OCI-LY7 (cell line): ENCODE data around the gene SPDYE2B. TPM values are rescaled to one million over a fixed set of nuclear protein-coding genes. Genes with fewer than 3 reads are reported as not detected.
"Not testable (repeated sequence)": the region's sequence is repeated elsewhere in the genome, so short reads cannot be mapped to it uniquely, and the experiment has no call there.

Experiments used
- BruUV-seq: library from RNA; stranded (reverse); fragments of 400-500 nt; replicated peaks from 2 replicates; lab custom pipeline; 2021; lab: Mats Ljungman, UMichigan
- CTCF ChIA-PET: fragments of 300-600 bp; sonication (Branson Sonifier 250); formaldehyde crosslinking; loops from one replicate; lab custom pipeline; 2022; ENCODE audit warnings: antibody characterized with exemption; ENCODE audit not compliant: unreplicated experiment; lab: Charles Lee
- POLR2A ChIA-PET: fragments of 300-600 bp; sonication (Branson Sonifier 250); formaldehyde crosslinking; loops from one replicate; lab custom pipeline; 2022; ENCODE audit warnings: antibody characterized with exemption; lab: Charles Lee
- DNase-seq: peaks from one replicate; pipeline ENCODE4 v3.0.0-alpha.2; 2015; ENCODE audit warnings: low spot score
- H2AFZ ChIP-seq: fragments of 200-600 bp; sonication (generic), shearing (Covaris generic); 2 replicates; pipeline ENCODE4 v1.6.1; 2014; ENCODE audit warnings: mild to moderate bottlenecking, antibody characterized with exemption, low read length, moderate library complexity
- H3K27ac ChIP-seq: fragments of 200-600 bp; sonication (generic); 2 replicates; pipeline ENCODE4 v1.5.1; 2014; ENCODE audit warnings: mixed run types, low read depth, mild to moderate bottlenecking, moderate library complexity, low read length, inconsistent platforms; ENCODE audit not compliant: poor library complexity, severe bottlenecking
- H3K36me3 ChIP-seq: fragments of 200-600 bp; sonication (generic); 2 replicates; pipeline ENCODE4 v1.6.1; 2014; ENCODE audit warnings: mild to moderate bottlenecking, antibody characterized with exemption, low read length, moderate library complexity, mixed read lengths; ENCODE audit not compliant: insufficient read depth
- H3K4me1 ChIP-seq: fragments of 200-600 bp; sonication (generic); 2 replicates; pipeline ENCODE4 v1.5.1; 2014; ENCODE audit warnings: mild to moderate bottlenecking, low read length; ENCODE audit not compliant: insufficient read depth, poor library complexity, severe bottlenecking
- H3K4me2 ChIP-seq: fragments of 200-600 bp; sonication (generic); 2 replicates; pipeline ENCODE4 v1.6.1; 2014; ENCODE audit warnings: mild to moderate bottlenecking, low read length
- H3K4me3 ChIP-seq: fragments of 200-600 bp; sonication (generic); 2 replicates; pipeline ENCODE4 v1.5.1; 2014; ENCODE audit warnings: mild to moderate bottlenecking, low read depth, low read length; ENCODE audit not compliant: poor library complexity, severe bottlenecking
- H3K79me2 ChIP-seq: fragments of 200-600 bp; sonication (generic); 2 replicates; pipeline ENCODE4 v1.6.1; 2016; ENCODE audit warnings: low read depth, mild to moderate bottlenecking, low read length, moderate library complexity, mixed read lengths; ENCODE audit not compliant: insufficient read depth
- H3K9me2 ChIP-seq: fragments of 200-600 bp; sonication (generic); 2 replicates; pipeline ENCODE4 v1.6.1; 2016; ENCODE audit warnings: mild to moderate bottlenecking, low read length, mixed read lengths; ENCODE audit not compliant: insufficient read depth
- H3K9me3 ChIP-seq: fragments of 200-600 bp; sonication (generic); 2 replicates; pipeline ENCODE4 v1.6.1; 2014; ENCODE audit warnings: mild to moderate bottlenecking, mixed run types, low read length, mixed read lengths
- H4K20me1 ChIP-seq: fragments of 200-600 bp; sonication (generic); 2 replicates; pipeline ENCODE4 v1.6.1; 2014; ENCODE audit warnings: mild to moderate bottlenecking, antibody characterized with exemption, low read length, moderate library complexity, mixed read lengths; ENCODE audit not compliant: insufficient read depth
- intact Hi-C: fragments of 100-400 bp; cut with micrococcal nuclease; formaldehyde crosslinking; loops from one replicate; pipeline ENCODE4 v1.10.0; 2022; ENCODE audit not compliant: unreplicated experiment
- total RNA-seq, 2 experiments: library from RNA; depleted of rRNA in 1 of 2; stranded (reverse); fragments of >200 nt in 1 of 2; shearing (Covaris generic) in 1 of 2; gene quantifications; 2 replicates each; pipeline ENCODE4 v1.2.3, GENCODE V29; 2014 to 2022

The SPDYE2B gene
- total RNA-seq, 2 experiments from 2014 or later, result not detected

GRCh38 chr7:102611013-102611674 lies 39.0 kb upstream of the SPDYE2B start:
- H3K36me3 ChIP-seq, H2AFZ ChIP-seq, DNase-seq, H3K9me2 ChIP-seq, BruUV-seq, intact Hi-C loops, CTCF ChIA-PET, H3K79me2 ChIP-seq, H3K4me1 ChIP-seq, H3K9me3 ChIP-seq, H3K4me2 ChIP-seq, POLR2A ChIA-PET, H3K27ac ChIP-seq, H3K4me3 ChIP-seq, H4K20me1 ChIP-seq: not testable (repeated sequence)

- H4K20me1 ChIP-seq, H3K9me3 ChIP-seq, POLR2A ChIA-PET, BruUV-seq, CTCF ChIA-PET, H3K79me2 ChIP-seq, H3K36me3 ChIP-seq, H3K4me3 ChIP-seq, H3K4me1 ChIP-seq, H3K9me2 ChIP-seq, DNase-seq, intact Hi-C loops, H2AFZ ChIP-seq, H3K27ac ChIP-seq: not testable (repeated sequence)
- peak overlapping the region; percentile 39; the same call in 1 of the 2 replicates for H3K4me2 ChIP-seq
These were observed 38.3 kb upstream of the SPDYE2B start for GRCh38 chr7:102611675-102612325.

DNA sequence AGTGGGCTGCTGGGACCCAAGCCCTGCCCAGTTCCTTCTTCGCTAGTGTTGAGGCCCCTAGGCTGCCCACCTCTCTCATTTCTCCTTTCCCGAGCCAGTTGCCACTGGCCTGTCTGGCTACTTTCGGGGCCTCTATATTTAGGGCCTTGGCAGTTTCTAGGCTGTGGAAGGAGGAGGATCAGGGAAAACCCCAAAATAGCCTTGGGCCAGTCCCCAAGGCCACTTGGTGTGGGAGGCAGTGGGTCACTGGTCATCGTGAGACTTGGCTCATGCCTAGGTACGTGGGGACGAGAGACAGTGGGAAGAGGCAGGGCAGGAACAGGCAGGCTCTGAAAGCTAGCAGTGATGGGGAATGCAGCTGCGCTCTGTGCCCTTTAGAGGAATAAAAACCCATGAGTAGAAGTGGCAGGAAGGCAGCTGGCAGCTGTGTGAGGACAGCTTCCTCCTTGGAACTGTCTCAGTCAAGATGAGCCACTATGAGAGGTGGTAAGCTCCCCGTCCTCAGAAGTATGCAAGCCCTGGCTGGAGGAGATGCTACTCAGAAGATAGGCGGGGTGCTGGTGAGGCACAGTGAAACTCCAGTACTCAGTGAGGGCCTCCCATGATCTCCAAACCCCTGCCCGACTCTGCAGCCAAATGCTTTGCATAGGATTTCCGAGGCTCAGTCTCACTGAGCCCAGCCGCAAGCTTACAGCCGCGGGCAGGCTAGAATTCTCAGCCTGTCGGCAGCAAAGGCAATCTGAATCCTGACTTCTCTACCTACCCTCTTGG lies 36.4 kb upstream of the SPDYE2B start:
- BruUV-seq, H3K9me2 ChIP-seq, H3K36me3 ChIP-seq, intact Hi-C loops, H3K79me2 ChIP-seq, H2AFZ ChIP-seq, H3K4me1 ChIP-seq, CTCF ChIA-PET, H3K9me3 ChIP-seq, H4K20me1 ChIP-seq, DNase-seq, POLR2A ChIA-PET, H3K4me3 ChIP-seq: not testable (repeated sequence)
- Histone ChIP-seq H3K27ac (peak overlapping the region; percentile 67), H3K4me2 (peak overlapping the region; percentile 48; the same call in 1 of the 2 replicates)

GRCh38 chr7:102614346-102614697 lies 35.8 kb upstream of the SPDYE2B start:
- H4K20me1 ChIP-seq, H3K9me3 ChIP-seq, H3K79me2 ChIP-seq, H3K4me1 ChIP-seq, CTCF ChIA-PET, H3K36me3 ChIP-seq, H3K4me2 ChIP-seq, intact Hi-C loops, DNase-seq, BruUV-seq, POLR2A ChIA-PET, H3K4me3 ChIP-seq, H3K9me2 ChIP-seq, H2AFZ ChIP-seq, H3K27ac ChIP-seq: not testable (repeated sequence)

- BruUV-seq, intact Hi-C loops, H3K4me2 ChIP-seq, H3K36me3 ChIP-seq, H3K79me2 ChIP-seq, H4K20me1 ChIP-seq, H3K4me3 ChIP-seq, DNase-seq, H3K9me2 ChIP-seq, H3K4me1 ChIP-seq, CTCF ChIA-PET, POLR2A ChIA-PET, H3K27ac ChIP-seq, H3K9me3 ChIP-seq, H2AFZ ChIP-seq: not testable (repeated sequence)
These were observed 35.2 kb upstream of the SPDYE2B start for GRCh38 chr7:102614873-102615272.

DNA sequence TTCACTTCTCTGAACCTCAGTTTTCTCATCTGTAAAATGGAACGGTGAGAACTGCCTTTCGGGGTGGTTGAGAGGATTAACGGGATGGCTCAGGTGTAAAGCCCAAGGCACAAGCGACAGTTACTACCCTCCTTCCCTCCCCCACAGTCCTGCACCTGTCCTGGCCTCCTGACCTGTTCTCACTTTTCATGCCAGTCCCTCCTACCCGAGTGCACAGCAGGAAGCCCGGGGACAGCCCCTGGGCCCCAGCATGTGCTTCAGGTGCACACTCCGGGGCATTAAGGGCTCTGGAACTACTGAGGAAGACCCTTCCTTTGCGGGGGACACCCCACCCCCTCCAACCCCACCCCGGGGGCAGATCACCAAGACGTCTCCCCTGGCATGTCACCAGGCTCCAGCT lies 34.2 kb upstream of the SPDYE2B start:
- H3K9me3 ChIP-seq, H3K4me1 ChIP-seq, H3K4me2 ChIP-seq, H3K36me3 ChIP-seq, BruUV-seq, intact Hi-C loops, POLR2A ChIA-PET, H3K79me2 ChIP-seq, CTCF ChIA-PET, H3K4me3 ChIP-seq, H3K9me2 ChIP-seq, H4K20me1 ChIP-seq, H2AFZ ChIP-seq, DNase-seq, H3K27ac ChIP-seq: not testable (repeated sequence)
